Measurements from ENCODE around the gene SLC5A12. TPM values are rescaled to one million over a fixed set of nuclear protein-coding genes. Genes with fewer than 3 reads are reported as not detected.
A peak's percentile ranks its signal among the peaks of the same experiment; 100 is the strongest.

SLC5A12 gene
- total RNA-seq, 1 donor = 0.36 TPM

DNA sequence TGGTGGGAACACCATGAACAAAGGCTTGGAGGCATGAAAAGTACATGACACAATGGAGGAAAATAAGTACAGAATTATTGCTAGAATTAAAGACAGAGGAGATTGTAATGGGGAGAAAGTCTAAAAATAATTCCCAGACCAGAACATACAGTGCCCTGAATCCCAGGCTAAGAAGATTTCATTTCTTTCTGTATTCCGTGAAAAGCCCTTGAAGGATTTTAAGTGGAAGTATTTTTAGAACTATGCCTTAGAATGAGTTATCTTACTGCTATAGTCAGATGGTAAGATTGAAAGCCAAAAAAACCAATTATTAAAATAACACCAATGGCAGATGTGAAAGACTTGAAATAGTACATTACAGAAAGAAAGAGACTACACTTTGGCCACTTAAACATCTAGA lies 36.1 kb upstream of the SLC5A12 start:
- DNase-seq (ENCODE audit: insufficient read length, low spot score, missing footprints) = no peak
- H3K36me3 ChIP-seq (ENCODE audit: insufficient read depth, low read length) = no peaks in the 10 kb centered on the region
- H3K79me2 ChIP-seq (ENCODE audit: insufficient read depth, low read length) = no peaks in the 10 kb centered on the region
- no peak overlapping the region for H2AFZ ChIP-seq (ENCODE audit: low read length)
- H3K9me3 ChIP-seq (ENCODE audit: low read depth, low read length) = no peaks in the 10 kb centered on the region
- no peak overlapping the region for H3K4me3 ChIP-seq (ENCODE audit: insufficient read depth, low read length)
- H3K4me1 ChIP-seq (ENCODE audit: insufficient read depth, low read length) = no peaks in the 10 kb centered on the region
- no peaks in the 10 kb centered on the region for H4K20me1 ChIP-seq (ENCODE audit: insufficient read depth, low read length)
- TF ChIP-seq, protein P1, sequence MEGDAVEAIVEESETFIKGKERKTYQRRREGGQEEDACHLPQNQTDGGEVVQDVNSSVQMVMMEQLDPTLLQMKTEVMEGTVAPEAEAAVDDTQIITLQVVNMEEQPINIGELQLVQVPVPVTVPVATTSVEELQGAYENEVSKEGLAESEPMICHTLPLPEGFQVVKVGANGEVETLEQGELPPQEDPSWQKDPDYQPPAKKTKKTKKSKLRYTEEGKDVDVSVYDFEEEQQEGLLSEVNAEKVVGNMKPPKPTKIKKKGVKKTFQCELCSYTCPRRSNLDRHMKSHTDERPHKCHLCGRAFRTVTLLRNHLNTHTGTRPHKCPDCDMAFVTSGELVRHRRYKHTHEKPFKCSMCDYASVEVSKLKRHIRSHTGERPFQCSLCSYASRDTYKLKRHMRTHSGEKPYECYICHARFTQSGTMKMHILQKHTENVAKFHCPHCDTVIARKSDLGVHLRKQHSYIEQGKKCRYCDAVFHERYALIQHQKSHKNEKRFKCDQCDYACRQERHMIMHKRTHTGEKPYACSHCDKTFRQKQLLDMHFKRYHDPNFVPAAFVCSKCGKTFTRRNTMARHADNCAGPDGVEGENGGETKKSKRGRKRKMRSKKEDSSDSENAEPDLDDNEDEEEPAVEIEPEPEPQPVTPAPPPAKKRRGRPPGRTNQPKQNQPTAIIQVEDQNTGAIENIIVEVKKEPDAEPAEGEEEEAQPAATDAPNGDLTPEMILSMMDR (IDR thresholded peaks at IDR 0.05; ENCODE audit: extremely low read depth, low read depth, low read length) = no peak
- H3K27me3 ChIP-seq (ENCODE audit: insufficient read depth, low read length) = no peaks in the 10 kb centered on the region
- H3K27ac ChIP-seq (ENCODE audit: low read depth, low read length) = no peak overlapping the region
- H3K4me2 ChIP-seq (ENCODE audit: insufficient read depth, low read length) = no peak overlapping the region

DNA sequence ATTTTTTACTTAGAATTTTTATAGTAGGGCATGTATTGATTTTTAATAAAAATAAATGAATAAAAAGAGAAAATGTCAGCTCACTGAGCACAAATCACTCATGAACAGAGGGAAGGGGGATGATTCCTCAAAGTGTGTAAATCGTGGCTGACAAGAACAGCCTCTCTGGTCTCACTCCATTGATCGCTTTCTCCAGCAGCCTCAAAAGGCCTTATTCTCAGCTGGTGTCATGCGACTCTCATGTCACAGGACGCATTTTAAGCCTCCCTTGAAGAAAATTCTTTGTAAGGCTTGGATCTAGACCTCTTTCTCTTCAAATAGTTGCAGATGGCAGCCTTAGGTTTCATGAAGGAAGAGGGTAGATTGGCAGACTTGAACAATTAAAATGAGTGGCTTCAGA lies 33.9 kb upstream of the SLC5A12 start:
- Histone ChIP-seq H3K27me3 (ENCODE audit: insufficient read depth, low read length) (no peaks in the 10 kb centered on the region), H3K79me2 (ENCODE audit: insufficient read depth, low read length) (no peaks in the 10 kb centered on the region), H3K4me2 (ENCODE audit: insufficient read depth, low read length) (no peak overlapping the region), H4K20me1 (ENCODE audit: insufficient read depth, low read length) (no peaks in the 10 kb centered on the region), H3K4me1 (ENCODE audit: insufficient read depth, low read length) (no peaks in the 10 kb centered on the region), H3K9me3 (ENCODE audit: low read depth, low read length) (no peaks in the 10 kb centered on the region), H3K27ac (ENCODE audit: low read depth, low read length) (no peak overlapping the region), H3K36me3 (ENCODE audit: insufficient read depth, low read length) (no peaks in the 10 kb centered on the region), H2AFZ (ENCODE audit: low read length) (no peak overlapping the region), H3K4me3 (ENCODE audit: insufficient read depth, low read length) (no peak overlapping the region)
- no peak for DNase-seq (ENCODE audit: insufficient read length, low spot score, missing footprints)
- TF ChIP-seq, protein P1 (IDR thresholded peaks at IDR 0.05; ENCODE audit: extremely low read depth, low read depth, low read length) = no peak

DNA sequence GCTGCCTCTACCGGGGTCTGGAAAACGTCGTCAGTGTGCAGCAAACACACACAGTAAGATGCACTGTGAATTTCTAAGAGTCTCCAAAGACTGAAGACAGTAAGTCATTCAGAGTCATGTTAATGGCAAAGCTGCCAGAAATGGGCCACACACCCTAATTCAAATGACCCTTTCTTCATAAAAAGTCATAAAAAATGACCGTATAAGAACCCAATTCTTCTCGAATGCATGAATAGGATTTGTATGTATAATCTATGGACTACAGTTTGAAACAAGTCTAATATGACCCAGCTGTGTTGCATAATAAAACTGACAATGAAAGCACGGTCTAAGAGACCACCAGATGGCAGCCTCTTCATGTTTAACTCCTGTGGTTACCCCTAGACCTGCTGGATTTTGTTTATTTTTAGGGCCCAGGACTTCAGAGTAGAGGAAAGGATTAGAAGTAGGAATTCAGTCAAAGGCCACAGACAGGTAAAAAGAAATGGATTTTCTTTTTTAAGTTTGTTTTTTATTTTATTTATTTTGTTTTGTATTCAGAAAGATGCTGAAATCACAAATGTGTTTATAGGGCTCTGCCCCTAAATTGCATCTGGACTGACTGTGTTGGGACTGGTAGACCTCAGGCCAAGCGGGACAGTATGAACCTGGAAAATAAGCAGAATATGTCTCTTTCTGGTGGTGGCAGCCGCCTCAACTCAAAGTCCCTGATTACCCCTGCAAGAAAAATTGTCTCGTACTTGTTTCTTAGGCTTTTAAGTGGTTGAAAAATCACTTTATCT lies 32.1 kb upstream of the SLC5A12 start:
- Histone ChIP-seq H3K79me2 (ENCODE audit: insufficient read depth, low read length) (no peaks in the 10 kb centered on the region), H3K27me3 (ENCODE audit: insufficient read depth, low read length) (no peaks in the 10 kb centered on the region), H4K20me1 (ENCODE audit: insufficient read depth, low read length) (no peaks in the 10 kb centered on the region), H3K9me3 (ENCODE audit: low read depth, low read length) (no peaks in the 10 kb centered on the region), H3K27ac (ENCODE audit: low read depth, low read length) (no peak overlapping the region), H3K36me3 (ENCODE audit: insufficient read depth, low read length) (no peaks in the 10 kb centered on the region), H2AFZ (ENCODE audit: low read length) (peak overlapping the region; percentile 15), H3K4me3 (ENCODE audit: insufficient read depth, low read length) (no peak overlapping the region), H3K4me2 (ENCODE audit: insufficient read depth, low read length) (no peak overlapping the region), H3K4me1 (ENCODE audit: insufficient read depth, low read length) (no peaks in the 10 kb centered on the region)
- TF ChIP-seq, protein P1 (IDR thresholded peaks at IDR 0.05; ENCODE audit: extremely low read depth, low read depth, low read length) = peak; percentile 84
- DNase-seq (ENCODE audit: insufficient read length, low spot score, missing footprints) = no peak

DNA sequence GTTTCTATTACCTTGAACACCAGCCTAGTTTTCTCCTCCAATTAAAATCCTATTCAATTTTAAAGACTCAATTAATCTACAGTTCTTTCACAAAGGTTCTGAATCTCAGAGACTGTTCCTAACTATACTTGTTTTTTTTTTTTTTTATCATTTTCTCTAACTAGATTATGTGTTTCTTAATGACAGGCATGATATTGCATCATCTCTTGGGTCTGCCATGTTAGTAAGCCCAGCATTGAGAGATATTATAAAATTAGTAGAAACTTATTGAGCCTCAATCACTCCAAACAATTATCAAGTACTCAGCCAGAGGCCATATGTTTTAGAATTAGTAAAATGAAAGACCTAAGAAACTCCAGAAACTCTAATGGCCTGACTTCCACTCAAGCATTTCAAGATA lies 28.1 kb upstream of the SLC5A12 start:
- TF ChIP-seq, protein P1 (IDR thresholded peaks at IDR 0.05; ENCODE audit: extremely low read depth, low read depth, low read length) = no peak
- no peaks in the 10 kb centered on the region for H3K36me3 ChIP-seq (ENCODE audit: insufficient read depth, low read length)
- H3K79me2 ChIP-seq (ENCODE audit: insufficient read depth, low read length) = no peaks in the 10 kb centered on the region
- no peaks in the 10 kb centered on the region for H3K9me3 ChIP-seq (ENCODE audit: low read depth, low read length)
- no peaks in the 10 kb centered on the region for H3K4me1 ChIP-seq (ENCODE audit: insufficient read depth, low read length)
- no peak overlapping the region for H2AFZ ChIP-seq (ENCODE audit: low read length)
- no peaks in the 10 kb centered on the region for H4K20me1 ChIP-seq (ENCODE audit: insufficient read depth, low read length)
- H3K4me2 ChIP-seq (ENCODE audit: insufficient read depth, low read length) = no peak overlapping the region
- no peak overlapping the region for H3K27ac ChIP-seq (ENCODE audit: low read depth, low read length)
- H3K4me3 ChIP-seq (ENCODE audit: insufficient read depth, low read length) = no peak overlapping the region
- H3K27me3 ChIP-seq (ENCODE audit: insufficient read depth, low read length) = no peaks in the 10 kb centered on the region
- no peak for DNase-seq (ENCODE audit: insufficient read length, low spot score, missing footprints)
